Fibroblast of mammary gland (primary cell): ENCODE measurements around the gene GLYATL3.

Experiments
- DNase-seq: peaks from one replicate; pipeline ENCODE4 v3.0.0-alpha.2; 2010; ENCODE audit warnings: low read depth
- H3K4me3 ChIP-seq: 2 replicates; pipeline ENCODE4 v1.5.1; 2011; ENCODE audit warnings: low read depth, mild to moderate bottlenecking, low read length, moderate library complexity; ENCODE audit not compliant: control insufficient read depth
- CTCF ChIP-seq: conservative IDR thresholded peaks from 2 replicates; pipeline ENCODE4 v1.5.1; 2011; ENCODE audit warnings: low read depth, low read length, inconsistent platforms; ENCODE audit not compliant: control insufficient read depth, insufficient read depth

The GLYATL3 gene

GRCh38 chr6:49522710-49523593 is 23.2 kb downstream of the GLYATL3 start:
- DNase-seq = no peak
- TF ChIP-seq CTCF = no peak
- no peak overlapping the region for H3K4me3 ChIP-seq

- no peak for TF ChIP-seq CTCF
- DNase-seq = no peak
- H3K4me3 ChIP-seq = no peak overlapping the region
Measured at GRCh38 chr6:49523901-49524300, 24.2 kb downstream of the GLYATL3 start.

- no peak overlapping the region for H3K4me3 ChIP-seq
- TF ChIP-seq CTCF = no peak
- no peak for DNase-seq
Measured at GRCh38 chr6:49524541-49524940, 24.8 kb downstream of the GLYATL3 start.

GRCh38 chr6:49526598-49526997 is 26.9 kb downstream of the GLYATL3 start:
- no peak for TF ChIP-seq CTCF
- no peak for DNase-seq

GRCh38 chr6:49527320-49527719 is 27.6 kb downstream of the GLYATL3 start:
- no peak for TF ChIP-seq CTCF
- no peak overlapping the region for H3K4me3 ChIP-seq
- DNase-seq = no peak

More at GRCh38 chr6:49526598-49526997, 26.9 kb downstream of the GLYATL3 start:
- H3K4me3 ChIP-seq = no peak overlapping the region

- H3K4me3 ChIP-seq = no peak overlapping the region
- TF ChIP-seq CTCF = no peak
- DNase-seq = no peak
Measured at GRCh38 chr6:49528571-49528970, 28.8 kb downstream of the GLYATL3 start.

GRCh38 chr6:49530141-49530776 is 30.5 kb downstream of the GLYATL3 start:
- TF ChIP-seq CTCF = no peak
- H3K4me3 ChIP-seq = no peak overlapping the region
- DNase-seq = no peak
